NCI-H2081 (cell line): ENCODE measurements around the gene KRTAP4-7.
"Not testable (repeated sequence)": the region's sequence is repeated elsewhere in the genome, so short reads cannot be mapped to it uniquely, and the experiment has no call there.

Source experiments
- DNase-seq, 2 experiments: peaks; one replicate each; lab custom pipeline; 2025; lab: John Stamatoyannopoulos, UW

The KRTAP4-7 gene

GRCh38 chr17:41108728-41109386 is 24.9 kb downstream of the KRTAP4-7 start:
- not testable (repeated sequence) for DNase-seq

- no peak for DNase-seq
Observed at GRCh38 chr17:41111151-41111885, 27.4 kb downstream of the KRTAP4-7 start.

- DNase-seq, result no peak
Observed at GRCh38 chr17:41116297-41116696, 32.3 kb downstream of the KRTAP4-7 start.

- DNase-seq, result not testable (repeated sequence)
Observed at GRCh38 chr17:41117846-41118386, 34.0 kb downstream of the KRTAP4-7 start, which contains the start of gene KRTAP4-11. Gene KRTAP4-11, minus strand, starts transcription at chr17:41118373. Its CDS starts 58 bp downstream, at chr17:41118315.

- DNase-seq, result no peak
Observed at GRCh38 chr17:41118721-41119120, 34.8 kb downstream of the KRTAP4-7 start.

- not testable (repeated sequence) for DNase-seq
Observed at GRCh38 chr17:41119696-41120690, 36.0 kb downstream of the KRTAP4-7 start.

- no peak for DNase-seq
Observed at GRCh38 chr17:41121742-41122141, 37.8 kb downstream of the KRTAP4-7 start.

GRCh38 chr17:41123292-41123990 is 39.5 kb downstream of the KRTAP4-7 start:
- DNase-seq, result not testable (repeated sequence)

- DNase-seq, result not testable (repeated sequence)
Observed at GRCh38 chr17:41123991-41124371, 40.0 kb downstream of the KRTAP4-7 start, which contains the start of gene KRTAP4-12. Gene KRTAP4-12, minus strand, starts transcription at chr17:41124182. Its CDS starts 60 bp downstream, at chr17:41124122.

- DNase-seq, result no peak
Observed at GRCh38 chr17:41125064-41125463, 41.1 kb downstream of the KRTAP4-7 start.

- no peak for DNase-seq
Observed at GRCh38 chr17:41126412-41126811, 42.5 kb downstream of the KRTAP4-7 start.

- no peak for DNase-seq
Observed at GRCh38 chr17:41127371-41127770, 43.4 kb downstream of the KRTAP4-7 start.

- no peak for DNase-seq
Observed at GRCh38 chr17:41131979-41132378, 48.0 kb downstream of the KRTAP4-7 start.

GRCh38 chr17:41133880-41134735 is 50.2 kb downstream of the KRTAP4-7 start:
- no peak for DNase-seq
